IMR-90 (cell line): Measurements from ENCODE around the gene MLLT3. TPM values are rescaled to one million over a fixed set of nuclear protein-coding genes. Genes with fewer than 3 reads are reported as not detected.

ENCODE experiments used
- ATAC-seq: fragments of 200-7000 bp; cut with Tn5 transposase; 2 replicates; pipeline ENCODE4 v1.9.1; 2020; ENCODE audit warnings: low read depth, mild to moderate bottlenecking, moderate library complexity
- BruUV-seq: library from RNA; stranded (reverse); fragments of 400-500 nt; replicated peaks from 2 replicates; lab custom pipeline; 2021; lab: Mats Ljungman, UMichigan
- CTCF ChIA-PET: fragments of 300-600 bp; formaldehyde crosslinking; extraction: SDS; loops from one replicate; lab custom pipeline; 2021; ENCODE audit warnings: antibody characterized with exemption; lab: Yijun Ruan, JAX
- POLR2A ChIA-PET: fragments of 300-600 bp; sonication (Branson Sonifier 250); formaldehyde crosslinking; loops from one replicate; lab custom pipeline; 2022; ENCODE audit warnings: antibody characterized with exemption; ENCODE audit not compliant: unreplicated experiment; lab: Charles Lee
- DNase-seq: peaks from one replicate; pipeline ENCODE4 v3.0.0; 2013
- H2AFZ ChIP-seq: replicated peaks from 2 replicates; pipeline ENCODE3; 2013; ENCODE audit warnings: low read length, mild to moderate bottlenecking; ENCODE audit not compliant: poor library complexity
- H2AK5ac ChIP-seq: 2 replicates; pipeline ENCODE4 v1.6.1; 2013; ENCODE audit warnings: low read depth, low read length, inconsistent platforms
- H2AK9ac ChIP-seq: replicated peaks from 2 replicates; pipeline ENCODE3; 2013; ENCODE audit warnings: mild to moderate bottlenecking, low read depth, low read length, moderate library complexity; ENCODE audit not compliant: poor library complexity
- H2BK120ac ChIP-seq: 2 replicates; pipeline ENCODE4 v1.6.1; 2013; ENCODE audit warnings: low read depth, low read length, inconsistent platforms
- H2BK15ac ChIP-seq: 3 replicates; pipeline ENCODE4 v1.6.1; 2013; ENCODE audit warnings: low read depth, low read length, inconsistent platforms
- H2BK20ac ChIP-seq: 2 replicates; pipeline ENCODE4 v1.6.1; 2013; ENCODE audit warnings: low read depth, mild to moderate bottlenecking, inconsistent platforms, low read length, moderate library complexity
- H2BK5ac ChIP-seq: 2 replicates; pipeline ENCODE4 v1.6.1; 2013; ENCODE audit warnings: mild to moderate bottlenecking, low read depth, low read length, inconsistent platforms; ENCODE audit not compliant: poor library complexity, severe bottlenecking
- H3K14ac ChIP-seq: replicated peaks from 2 replicates; pipeline ENCODE4 v1.6.1; 2013; ENCODE audit warnings: low read depth, low read length, inconsistent platforms
- H3K18ac ChIP-seq: 2 replicates; pipeline ENCODE4 v1.6.1; 2013; ENCODE audit warnings: low read depth, low read length, control low read depth
- H3K23ac ChIP-seq: 2 replicates; pipeline ENCODE4 v1.6.1; 2013; ENCODE audit warnings: low read depth, low read length, inconsistent platforms
- H3K27ac ChIP-seq: 2 replicates; pipeline ENCODE4 v1.5.1; 2013; ENCODE audit warnings: mild to moderate bottlenecking, control low read depth, low read length; ENCODE audit not compliant: insufficient read depth
- H3K27me3 ChIP-seq: 2 replicates; pipeline ENCODE4 v1.6.1; 2013; ENCODE audit warnings: low read length; ENCODE audit not compliant: control insufficient read depth, insufficient read depth
- H3K36me3 ChIP-seq: 2 replicates; pipeline ENCODE4 v1.6.1; 2013; ENCODE audit warnings: low read length, mixed read lengths; ENCODE audit not compliant: control insufficient read depth, insufficient read depth
- H3K4ac ChIP-seq: 2 replicates; pipeline ENCODE4 v1.6.1; 2013; ENCODE audit warnings: low read depth, low read length, inconsistent platforms
- H3K4me1 ChIP-seq: 2 replicates; pipeline ENCODE4 v1.6.1; 2013; ENCODE audit warnings: low read length, mixed read lengths; ENCODE audit not compliant: control insufficient read depth, insufficient read depth
- H3K4me2 ChIP-seq: 2 replicates; pipeline ENCODE4 v1.6.1; 2013; ENCODE audit warnings: low read depth, mild to moderate bottlenecking, control low read depth, low read length, moderate library complexity
- H3K4me3 ChIP-seq: 2 replicates; pipeline ENCODE4 v1.5.1; 2013; ENCODE audit warnings: low read depth, mild to moderate bottlenecking, control low read depth, low read length, moderate library complexity; ENCODE audit not compliant: insufficient read depth
- H3K56ac ChIP-seq: 2 replicates; pipeline ENCODE4 v1.6.1; 2013; ENCODE audit warnings: low read length, inconsistent platforms; ENCODE audit not compliant: insufficient read depth; ENCODE audit errors: extremely low read depth
- H3K79me1 ChIP-seq, 2 experiments: 2 replicates each; pipeline ENCODE4 v1.6.1; 2013; ENCODE audit warnings: low read length in 2 of 2, inconsistent platforms in 1 of 2, low read depth in 1 of 2
- H3K9ac ChIP-seq: 2 replicates; pipeline ENCODE4 v1.6.1; 2013; ENCODE audit warnings: low read depth, low read length, control low read depth
- H3K9me1 ChIP-seq: 2 replicates; pipeline ENCODE4 v1.6.1; 2013; ENCODE audit warnings: low read length, inconsistent platforms; ENCODE audit not compliant: insufficient read depth
- H3K9me3 ChIP-seq: 2 replicates; pipeline ENCODE4 v1.6.1; 2013; ENCODE audit warnings: low read length; ENCODE audit not compliant: control insufficient read depth, insufficient read depth
- H4K20me1 ChIP-seq: 2 replicates; pipeline ENCODE4 v1.6.1; 2013; ENCODE audit warnings: low read length, inconsistent platforms; ENCODE audit not compliant: insufficient read depth
- H4K5ac ChIP-seq: 2 replicates; pipeline ENCODE4 v1.6.1; 2013; ENCODE audit warnings: mild to moderate bottlenecking, low read depth, low read length, control low read depth
- H4K8ac ChIP-seq, 2 experiments: 2 replicates each; pipeline ENCODE4 v1.6.1; 2013; ENCODE audit warnings: low read depth in 2 of 2, low read length in 2 of 2, control low read depth in 1 of 2, inconsistent platforms in 1 of 2
- H4K91ac ChIP-seq: 2 replicates; pipeline ENCODE4 v1.6.1; 2013; ENCODE audit warnings: low read depth, low read length, inconsistent platforms; ENCODE audit not compliant: insufficient read depth
- MAFK ChIP-seq: IDR thresholded peaks from 2 replicates; pipeline ENCODE4 v1.6.1; 2012; ENCODE audit warnings: low read depth, low read length, improper control_type of control experiment
- RAD21 ChIP-seq: IDR thresholded peaks from 2 replicates; pipeline ENCODE4 v1.6.1; 2012; ENCODE audit warnings: low read length, improper control_type of control experiment
- WGBS, 2 experiments: methylation state at CpG; one replicate each; pipeline versions ENCODE4 v1.1.5 to v1.1.7; 2013; ENCODE audit warnings: missing lambda C conversion rate in 2 of 2; ENCODE audit not compliant: insufficient read length in 1 of 2; ENCODE audit errors: extremely low coverage in 2 of 2; 5-methylcytosine and 5-hydroxymethylcytosine counted together
- dilution Hi-C: fragments of 300-500 bp; cut with HindIII; formaldehyde crosslinking; loops from one replicate; pipeline ENCODE4 v1.14.3; 2018; ENCODE audit warnings: low sequenced_read_pairs; ENCODE audit not compliant: unreplicated experiment
- in situ Hi-C: fragments of 300-500 bp; cut with MboI; formaldehyde crosslinking; loops from 3 replicates; pipeline ENCODE4 v1.14.3; 2019; ENCODE audit warnings: low sequenced_read_pairs, inconsistent platforms, mixed read lengths
- intact Hi-C: fragments of 100-400 bp; cut with micrococcal nuclease; formaldehyde crosslinking; loops from 2 replicates; pipeline ENCODE4 v1.10.0; 2022
- polyA plus RNA-seq, 3 experiments: library from polyadenylated mRNA; depleted of rRNA; stranded (reverse); fragments of >200 nt; gene quantifications; 2 replicates each; pipeline ENCODE4 v1.2.3, GENCODE V29; 2012; ENCODE audit warnings: low replicate concordance in 1 of 3
- total RNA-seq: library from RNA; depleted of rRNA; stranded (reverse); fragments of >200 nt; gene quantifications from 2 replicates; pipeline ENCODE4 v1.2.3, GENCODE V29; 2012

MLLT3 gene
- total and polyA plus RNA-seq, 2 of the 4 experiments (the other 2 are of a cell fraction) = 10.4 to 21.1 TPM

DNA sequence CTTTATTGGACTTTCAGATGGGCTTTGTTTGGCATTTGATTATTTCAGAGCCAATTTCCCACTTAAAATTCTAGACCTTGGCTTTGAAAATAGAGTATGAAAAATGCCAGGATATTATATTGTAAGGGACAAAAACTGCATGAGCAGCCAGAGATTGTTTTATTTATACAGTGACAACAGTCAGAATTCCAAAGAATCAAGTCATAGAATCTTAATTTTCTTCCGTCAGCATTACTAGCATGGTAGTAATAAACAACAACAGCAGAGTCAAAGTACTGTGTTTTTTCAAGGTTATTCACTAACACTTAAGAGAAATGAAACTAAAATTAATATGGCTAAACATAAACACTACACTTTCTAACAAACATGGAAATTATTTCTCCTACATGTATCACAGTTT, 52.2 kb downstream of the MLLT3 start:
- Histone ChIP-seq H3K27ac (peak overlapping the region; percentile 88; the same call in 1 of the 2 replicates), H2AFZ (no peak overlapping the region), H3K56ac (no peak overlapping the region), H3K18ac (no peak overlapping the region), H4K20me1 (no peaks in the 10 kb centered on the region), H3K9me3 (no peaks in the 10 kb centered on the region), H3K36me3 (no peaks in the 10 kb centered on the region), H3K4me1 (peaks cover 6% of the 10 kb centered on the region), H2BK15ac (0 out of 3 replicates have a peak overlapping the region, but pooled peaks have one; percentile 85), H2BK20ac (peak overlapping the region; percentile 93), H3K4me2 (peak overlapping the region; percentile 55), H2BK120ac (peak overlapping the region; percentile 87; the same call in 1 of the 2 replicates), H2AK9ac (no peak overlapping the region), H4K91ac (peak overlapping the region; percentile 69; the same call in 1 of the 2 replicates), H2BK5ac (peak overlapping the region; percentile 77), H4K8ac (peak overlapping the region in 1 of 2 experiments; percentile 67; a peak in 1 of 4 replicates), H3K23ac (no peak overlapping the region), H3K14ac (no peak overlapping the region; the same call in 1 of the 2 replicates), H3K79me1 (peaks cover 22 to 48% of the 10 kb centered on the region in 2 experiments), H3K27me3 (no peaks in the 10 kb centered on the region), H3K9ac (no peak overlapping the region), H3K9me1 (peaks cover 4% of the 10 kb centered on the region), H4K5ac (no peak overlapping the region), H3K4ac (peak overlapping the region; percentile 91; the same call in 1 of the 2 replicates), H2AK5ac (no peak overlapping the region), H3K4me3 (no peak overlapping the region)
- WGBS, 2 experiments = no CpG with 5 or more reads among the region's 1 CpG
- BruUV-seq = no TSS peak
- CTCF ChIA-PET = no interaction called here
- in situ Hi-C loops (no loop called here), dilution Hi-C loops (no loop called here), intact Hi-C loops (loop anchor here (2.0 kb wide), 1 partner anchor 35 kb away; no protein-coding TSS in a partner anchor)
- POLR2A ChIA-PET = no interaction called here
- no peak for TF ChIP-seq RAD21
- peak; percentile 75 for TF ChIP-seq MAFK
- ATAC-seq = peak; percentile 52
- DNase-seq = peak; percentile 51
